GM19035 (cell line): ENCODE data around the gene CTNNA2.

Experiments
- ATAC-seq: cut with Tn5 transposase; IDR thresholded peaks from one replicate; pipeline ENCODE4 v1.9.1; 2021; ENCODE audit not compliant: unreplicated experiment

The CTNNA2 gene

DNA sequence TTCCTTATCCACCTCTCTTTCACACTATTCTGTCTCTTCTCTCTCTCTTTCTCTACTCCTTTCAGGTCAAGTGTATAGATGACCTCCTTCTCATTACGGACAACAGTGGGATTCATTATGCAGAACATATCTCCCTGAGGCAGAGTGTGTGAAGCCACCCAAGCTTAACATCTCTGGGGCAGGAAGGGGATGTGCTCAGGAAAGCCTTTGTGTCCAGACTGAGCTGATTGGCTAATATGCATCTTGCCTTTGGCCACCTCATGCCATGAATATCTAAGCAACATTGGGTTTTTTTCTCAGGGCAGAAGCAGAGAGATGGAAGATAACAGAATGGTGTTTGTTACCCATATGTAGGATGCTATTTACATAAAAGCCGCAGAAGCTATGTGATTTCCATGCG is 1003.1 kb downstream of the CTNNA2 start:
- no peak for ATAC-seq

DNA sequence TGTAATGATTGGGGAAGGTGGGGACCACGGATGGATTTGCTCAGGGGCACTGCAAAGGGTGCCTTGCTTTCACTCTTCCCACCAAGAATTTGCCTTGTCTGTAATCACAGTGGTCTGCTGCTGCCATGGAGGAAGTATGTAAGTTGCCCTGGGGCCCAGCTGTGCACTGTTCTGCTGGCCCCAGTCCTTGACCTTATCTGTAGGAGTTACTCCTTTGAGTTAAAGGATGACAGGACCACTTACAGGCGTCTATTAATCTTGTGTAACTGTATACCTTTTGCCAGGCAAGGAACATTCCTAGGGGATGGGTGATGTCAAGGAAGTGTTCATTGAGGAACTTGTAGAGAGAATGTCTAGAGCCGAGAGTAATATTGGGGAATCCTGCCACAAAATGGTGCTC is 1004.5 kb downstream of the CTNNA2 start:
- ATAC-seq: no peak

DNA sequence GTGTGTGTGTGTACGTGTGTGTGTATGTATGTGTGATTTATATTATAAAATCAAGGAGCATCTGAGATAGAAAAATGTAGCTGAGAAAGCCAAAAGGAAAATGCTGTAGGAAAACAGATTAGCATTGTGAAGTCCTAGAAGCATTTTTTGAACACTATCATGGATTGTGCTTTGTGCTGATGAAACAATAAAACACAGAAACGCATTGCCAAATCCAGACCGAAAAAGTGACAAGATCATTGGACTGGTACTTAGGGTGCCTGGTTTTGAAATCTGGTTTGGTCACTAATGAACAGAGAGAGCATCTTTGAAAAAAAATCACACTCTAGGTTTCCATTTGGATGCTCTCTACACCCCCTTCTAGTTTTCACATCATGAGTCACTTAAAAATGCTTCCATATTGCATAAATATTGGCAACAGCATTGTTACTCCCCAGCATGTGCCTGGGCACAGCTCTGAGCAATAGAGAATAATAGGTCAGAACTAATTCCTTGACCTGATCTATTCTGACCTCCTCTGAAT is 1006.3 kb downstream of the CTNNA2 start:
- ATAC-seq: no peak

DNA sequence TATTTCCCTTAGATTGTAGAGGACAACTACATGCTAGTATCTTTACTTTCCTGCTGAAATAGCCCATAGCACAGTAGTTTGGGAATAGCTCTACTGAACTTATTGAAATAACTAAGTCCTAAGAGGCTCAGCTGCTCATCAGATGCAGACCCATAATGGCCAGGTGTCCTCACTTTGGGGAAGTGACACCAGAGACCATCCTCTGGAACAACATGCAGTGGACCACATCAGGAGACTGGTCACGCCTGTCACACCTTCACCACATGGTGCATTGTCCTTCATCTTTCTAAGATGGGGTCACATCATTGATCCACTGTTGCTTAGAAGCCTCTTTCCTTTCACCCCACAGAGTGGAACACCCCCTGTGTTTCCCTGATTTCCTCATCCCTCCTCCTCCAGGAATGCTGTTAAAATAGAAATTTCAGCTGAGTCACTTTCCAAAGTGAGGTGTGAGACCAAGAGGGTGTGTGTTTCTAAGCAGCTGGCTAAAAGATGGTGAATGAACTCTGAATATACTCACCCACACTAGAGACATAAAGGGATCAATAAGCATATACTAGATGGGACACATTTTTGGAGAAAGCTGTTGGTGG is 1006.9 kb downstream of the CTNNA2 start:
- ATAC-seq: no peak

DNA sequence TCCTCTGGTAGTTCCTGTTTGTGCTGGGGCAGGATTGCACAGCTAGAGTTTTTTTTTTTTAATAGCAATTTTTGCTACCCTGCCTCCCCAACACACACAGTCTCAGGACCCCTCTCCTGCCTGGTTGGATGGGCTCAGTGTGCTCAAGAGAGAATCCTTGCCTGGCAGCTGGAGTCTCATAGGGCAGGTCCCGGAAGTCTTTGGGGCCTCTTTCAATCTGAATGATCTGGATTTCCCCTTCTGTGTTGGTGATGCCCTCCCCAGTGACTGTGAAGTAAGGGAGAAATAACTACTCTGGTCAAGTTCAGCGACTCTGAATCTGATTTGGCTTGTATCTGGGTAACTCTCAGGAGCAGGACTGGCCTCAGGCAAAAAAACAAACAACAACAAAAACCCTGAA is 1012.3 kb downstream of the CTNNA2 start:
- ATAC-seq: peak; percentile 66

DNA sequence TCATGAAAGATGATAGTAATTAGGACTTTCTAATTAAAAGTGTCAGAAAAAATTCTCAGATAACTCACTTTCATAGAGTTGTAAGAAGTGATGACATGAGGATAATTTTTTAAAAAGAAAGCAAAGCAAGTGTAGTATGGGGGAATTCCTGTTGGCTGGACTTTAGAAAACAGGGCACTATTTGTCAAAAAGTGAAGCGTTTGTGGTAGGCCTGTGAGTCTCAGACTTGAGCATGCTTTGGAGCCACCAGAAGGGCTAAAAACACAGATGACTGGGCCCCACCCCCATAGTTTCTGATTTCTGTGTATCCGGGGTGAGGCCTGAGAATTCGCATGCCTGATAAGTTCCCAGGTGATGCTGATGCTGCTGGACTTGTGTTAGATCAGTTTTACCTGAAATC is 1014.3 kb downstream of the CTNNA2 start:
- ATAC-seq: no peak

DNA sequence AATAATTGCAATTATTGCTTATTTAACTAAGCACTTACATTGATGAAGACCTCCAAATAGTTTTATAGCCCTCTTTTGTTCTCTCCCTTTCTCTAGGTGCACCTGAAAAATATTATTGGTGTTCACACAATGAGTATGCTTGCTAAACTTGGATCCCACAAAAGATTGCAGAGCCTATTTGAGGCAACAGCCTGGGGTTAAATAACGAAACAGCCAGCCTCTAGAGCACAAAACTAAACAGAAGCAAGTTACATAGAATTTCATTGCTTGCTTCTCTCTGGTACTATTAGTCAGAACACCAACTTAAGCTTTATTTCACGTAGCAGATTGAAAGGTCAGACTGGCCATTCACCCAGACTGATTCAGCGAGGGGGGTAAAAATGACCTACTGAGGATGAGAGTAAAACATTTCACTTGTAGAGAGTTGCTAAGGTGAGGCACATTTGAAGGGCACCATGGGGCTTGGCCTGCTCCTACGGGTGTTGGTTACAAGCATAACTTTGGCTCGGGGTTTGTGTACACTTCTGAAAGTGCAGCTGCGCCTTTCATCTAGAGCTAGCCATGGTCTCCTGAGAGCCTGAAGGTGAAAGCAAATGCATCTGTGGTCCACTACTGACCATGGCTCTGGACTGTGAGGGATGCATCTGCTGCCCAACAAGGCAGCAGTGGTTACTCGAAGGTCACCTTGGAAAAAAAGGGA is 1016.8 kb downstream of the CTNNA2 start:
- no peak for ATAC-seq

DNA sequence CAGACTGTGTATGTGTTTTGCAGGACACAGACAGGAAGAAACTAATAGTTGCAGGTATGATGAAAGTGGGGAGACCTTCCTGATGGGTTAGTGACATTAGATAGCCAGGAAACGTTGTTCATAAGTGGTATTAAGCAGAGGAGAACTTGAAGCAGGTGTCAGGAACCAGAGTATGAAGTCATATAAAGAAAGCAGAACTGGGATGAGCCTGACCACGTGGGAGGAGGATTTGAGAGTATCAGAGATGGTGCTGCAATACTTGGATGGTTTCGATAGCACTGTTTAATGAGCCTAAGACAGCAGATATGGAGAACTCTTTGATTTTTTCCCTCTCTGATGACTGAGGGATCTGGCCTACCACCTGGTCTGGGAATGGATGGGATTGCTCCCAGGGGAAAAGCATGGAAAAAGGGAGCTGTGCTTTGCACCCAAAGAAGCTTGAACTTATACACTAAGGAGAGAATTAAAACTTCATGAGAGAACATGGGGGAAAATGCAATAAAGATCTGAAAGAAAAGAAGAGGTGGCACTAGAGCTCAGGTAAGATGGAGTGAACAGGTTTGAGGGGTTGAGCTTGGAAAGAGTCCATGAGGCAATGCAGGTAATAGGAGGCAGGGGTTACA is 1017.7 kb downstream of the CTNNA2 start:
- peak; percentile 64 for ATAC-seq

DNA sequence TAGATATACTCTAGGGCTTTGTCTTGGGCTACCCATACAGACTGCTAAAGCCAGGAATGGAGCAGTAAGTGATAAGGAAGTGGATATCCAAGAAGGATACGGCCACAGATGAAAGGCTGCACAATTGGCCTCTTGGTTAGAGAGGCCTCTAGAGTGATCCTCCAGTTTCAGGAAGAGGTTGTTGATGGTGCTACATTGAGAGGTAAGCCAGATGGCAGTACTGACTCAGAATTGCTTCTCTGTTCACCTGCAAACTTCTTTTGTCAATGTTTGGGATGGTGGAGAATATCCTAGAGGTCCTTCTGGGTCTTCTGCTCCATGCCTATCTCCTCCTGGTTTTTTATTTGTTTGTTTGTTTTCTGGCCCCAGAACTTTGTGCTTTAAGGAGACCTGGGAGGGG is 1018.5 kb downstream of the CTNNA2 start:
- ATAC-seq: no peak

DNA sequence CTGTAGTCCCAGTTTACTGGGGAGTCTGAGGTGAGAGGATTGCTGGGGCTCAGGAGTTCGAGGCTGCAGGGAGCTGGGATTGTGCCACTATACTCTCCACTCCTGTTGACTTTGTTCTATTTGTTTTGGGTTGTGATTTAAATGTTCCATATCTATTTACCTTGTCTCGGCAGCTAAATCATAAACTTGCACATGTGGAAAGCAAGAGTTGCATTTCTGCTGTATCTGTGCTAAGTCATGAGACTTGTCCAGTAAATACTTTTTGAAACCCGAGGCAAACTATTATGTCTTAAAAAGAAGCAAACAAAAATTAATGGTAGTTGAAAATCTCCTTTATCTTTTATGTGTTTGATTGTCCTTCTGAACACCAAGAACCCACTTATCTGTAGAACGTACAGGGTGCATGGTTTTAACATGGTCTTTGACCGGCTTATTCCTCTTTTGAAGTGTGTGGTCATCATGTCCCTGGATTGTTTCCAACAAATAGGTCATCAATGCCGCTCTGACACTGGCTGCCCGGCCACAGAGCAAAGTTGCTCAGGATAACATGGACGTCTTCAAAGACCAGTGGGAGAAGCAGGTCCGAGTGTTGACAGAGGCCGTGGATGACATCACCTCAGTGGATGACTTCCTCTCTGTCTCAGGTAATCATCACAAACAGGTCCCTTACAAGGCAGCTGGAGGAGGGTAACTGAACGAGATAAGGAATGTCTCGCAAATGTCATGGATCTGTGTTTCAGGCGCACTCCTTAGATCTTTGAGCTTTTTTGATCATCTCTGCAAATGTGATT is 1032.8 kb downstream of the CTNNA2 start:
- no peak for ATAC-seq

DNA sequence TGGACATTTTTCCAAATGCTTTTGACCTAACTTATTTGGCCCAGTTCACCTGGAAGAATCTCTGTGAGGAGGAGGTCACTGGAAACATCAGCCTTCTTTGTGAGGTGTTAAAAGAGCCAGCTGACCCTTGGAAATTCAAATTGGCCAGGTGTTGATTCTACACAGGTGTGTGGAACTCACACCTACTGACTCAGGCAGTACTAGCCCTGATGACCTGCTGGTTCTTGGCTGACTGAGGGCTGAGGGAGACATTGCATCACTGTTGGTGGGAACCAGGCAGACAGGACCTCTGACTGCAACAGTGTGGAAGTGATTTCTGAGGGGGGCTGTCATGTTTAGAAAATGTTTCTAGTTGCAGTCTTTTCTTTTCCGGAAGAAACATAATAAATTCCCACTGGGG is 1033.9 kb downstream of the CTNNA2 start:
- ATAC-seq: no peak

DNA sequence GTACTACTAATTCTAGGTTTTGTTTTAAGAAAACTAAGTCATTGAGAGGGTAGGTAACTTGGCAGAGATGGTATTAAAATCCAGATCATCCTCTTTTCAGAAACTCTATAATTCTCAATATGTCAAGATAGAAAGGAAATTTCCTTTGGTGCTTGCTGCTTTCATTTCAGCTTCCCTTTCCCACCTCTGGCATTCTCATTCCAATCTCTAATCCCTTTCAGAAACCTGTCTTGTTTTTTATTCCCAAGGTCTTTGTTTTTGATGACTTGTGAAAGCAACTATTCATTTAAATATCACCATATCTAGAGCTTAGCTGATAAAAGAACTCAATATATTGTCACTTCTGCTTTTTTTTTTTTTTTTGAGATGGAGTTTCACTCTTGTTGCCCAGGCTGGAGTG is 1034.5 kb downstream of the CTNNA2 start:
- no peak for ATAC-seq

DNA sequence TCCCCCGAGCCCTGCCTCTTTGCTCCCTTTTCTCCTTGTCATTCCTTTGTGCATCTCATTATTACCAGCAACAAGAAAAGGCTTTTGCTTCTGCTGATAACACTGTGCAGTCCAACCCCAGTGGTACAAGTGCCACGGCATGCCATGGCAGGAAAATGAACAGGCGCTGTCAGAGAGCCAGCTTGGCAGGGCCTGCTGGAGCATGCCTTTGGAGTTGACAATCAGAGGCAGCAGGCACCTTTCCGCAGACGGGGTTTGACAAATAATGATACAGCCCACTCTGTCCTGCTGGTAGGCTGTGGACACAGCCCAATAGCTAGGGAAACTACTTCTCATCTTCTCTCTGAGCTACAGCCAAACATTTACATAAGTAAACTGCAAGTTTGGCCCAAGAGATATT is 1035.6 kb downstream of the CTNNA2 start:
- no peak for ATAC-seq

DNA sequence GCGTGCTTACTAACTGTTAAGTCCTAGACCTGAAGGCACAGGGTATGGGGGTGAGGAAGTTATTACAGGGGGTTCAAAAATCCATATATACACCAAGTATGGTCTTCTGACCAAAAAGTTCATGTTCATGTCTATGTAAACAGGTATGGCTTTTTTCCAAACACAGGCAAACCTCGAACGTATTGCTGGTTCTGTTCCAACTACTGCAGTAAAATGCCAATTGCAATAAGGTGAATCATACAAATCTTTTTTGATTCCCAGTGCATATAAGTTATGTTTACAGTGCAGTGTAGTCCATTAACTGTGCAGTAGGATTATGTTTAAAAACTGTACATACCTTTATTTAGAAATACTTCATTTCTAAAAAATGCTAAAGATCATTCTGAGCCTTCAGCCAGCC is 1037.0 kb downstream of the CTNNA2 start:
- ATAC-seq: no peak

DNA sequence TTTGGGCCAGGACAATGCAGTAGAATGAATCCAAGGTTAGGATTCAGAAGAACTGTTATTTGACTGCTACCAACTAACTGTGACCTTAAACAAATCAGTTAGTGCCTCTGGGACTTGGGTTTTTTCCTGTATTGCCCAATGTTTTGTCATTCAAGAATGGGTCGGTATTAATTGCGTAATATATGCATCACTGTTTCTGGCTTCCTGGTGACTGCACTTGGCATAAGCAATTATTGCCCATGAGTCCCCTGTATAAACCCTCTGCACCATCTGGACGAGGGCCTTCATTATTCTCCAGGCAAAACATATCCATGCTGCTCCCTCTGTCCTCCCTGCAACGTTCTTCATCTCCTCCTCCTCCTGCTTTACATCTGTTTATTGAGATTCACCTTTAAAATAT is 1047.5 kb downstream of the CTNNA2 start:
- ATAC-seq: no peak

DNA sequence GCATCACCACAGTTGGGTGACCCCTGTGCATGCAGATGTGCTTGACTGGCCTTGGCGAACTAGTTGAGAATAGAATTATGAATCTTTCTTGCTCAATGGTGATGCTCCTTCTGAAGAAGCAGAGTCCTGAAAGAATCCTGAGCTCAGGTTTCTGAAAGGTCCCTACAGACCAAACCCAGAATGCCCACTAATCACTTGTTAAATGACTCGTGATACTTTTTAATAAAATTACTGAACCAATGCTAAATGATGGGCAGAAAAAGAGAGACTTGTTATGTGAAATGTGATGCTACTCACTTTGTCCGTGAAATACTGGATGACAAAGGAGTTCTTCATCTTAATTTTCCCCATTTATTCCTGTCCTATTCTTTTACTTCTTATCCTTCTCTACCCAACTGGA is 1055.2 kb downstream of the CTNNA2 start:
- no peak for ATAC-seq

DNA sequence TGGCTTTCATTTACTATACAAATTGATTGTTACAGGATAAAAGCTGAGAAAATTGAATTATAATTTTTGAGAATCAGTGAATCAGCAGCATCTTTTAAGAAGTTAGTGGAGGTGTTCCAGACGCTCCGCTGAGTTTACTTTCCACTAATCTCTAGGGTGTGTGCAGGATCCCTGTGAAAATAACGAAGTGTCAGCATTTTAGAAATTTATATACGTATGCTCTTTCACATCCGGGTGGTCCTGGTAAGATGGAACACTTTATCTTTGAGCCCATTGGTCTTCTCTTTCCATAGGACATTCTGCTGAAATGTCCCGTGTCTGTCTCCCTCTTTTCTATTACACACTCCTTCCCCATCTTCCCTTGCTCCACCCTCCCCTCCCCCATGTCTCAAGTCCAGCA is 1060.3 kb downstream of the CTNNA2 start:
- no peak for ATAC-seq

DNA sequence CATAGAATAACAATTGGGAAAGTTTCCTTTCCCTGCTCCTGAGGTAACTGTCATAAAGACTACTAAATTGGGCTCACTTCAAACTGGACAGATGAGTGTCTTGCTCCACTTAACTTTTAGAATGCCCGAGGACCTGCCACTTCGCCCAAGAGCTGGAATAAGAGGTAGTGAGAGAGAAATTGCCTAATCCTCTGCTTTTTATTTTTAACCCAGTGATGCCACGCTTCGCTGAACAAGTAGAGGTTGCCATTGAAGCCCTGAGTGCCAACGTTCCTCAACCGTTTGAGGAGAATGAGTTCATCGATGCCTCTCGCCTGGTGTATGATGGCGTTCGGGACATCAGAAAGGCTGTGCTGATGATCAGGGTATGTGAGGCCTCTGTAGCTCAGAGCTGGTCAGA is 1061.1 kb downstream of the CTNNA2 start:
- no peak for ATAC-seq

DNA sequence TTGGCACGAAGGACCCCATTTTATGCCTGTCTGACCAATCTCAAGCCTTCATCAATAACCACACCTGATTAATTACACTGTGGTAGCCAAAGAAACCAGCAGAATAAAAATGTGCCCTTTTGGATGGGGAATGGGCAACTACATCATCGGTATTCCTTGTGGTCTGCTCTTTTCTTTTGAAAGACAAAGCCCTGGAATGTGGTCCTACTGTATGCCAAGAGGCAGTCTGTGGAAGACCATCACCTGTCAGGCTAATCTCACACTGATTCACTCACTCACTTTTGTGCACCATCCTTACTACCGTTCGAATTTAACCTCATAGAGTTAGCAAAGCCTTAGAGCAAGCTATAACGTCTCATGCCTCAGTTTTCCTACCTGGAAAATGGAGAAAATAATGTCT is 1066.9 kb downstream of the CTNNA2 start:
- no peak for ATAC-seq

DNA sequence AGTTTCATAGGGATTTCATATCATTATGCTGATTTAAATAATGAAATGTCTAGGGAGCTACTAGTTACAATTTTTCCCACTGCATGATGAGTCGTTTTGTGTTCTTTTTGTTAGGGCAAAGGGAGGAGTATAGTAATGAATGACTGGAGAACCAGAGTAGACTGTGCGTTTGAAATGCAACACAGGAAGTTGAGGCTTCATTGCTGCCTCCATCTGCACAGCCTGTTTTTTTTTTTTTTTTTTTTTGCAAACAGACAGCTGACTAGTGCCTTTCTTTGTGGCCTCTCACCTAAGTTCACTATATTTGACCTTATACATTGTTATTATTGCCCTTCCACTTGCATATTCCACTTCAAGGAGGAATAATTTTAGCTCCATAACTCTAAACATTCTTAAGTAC is 1078.4 kb downstream of the CTNNA2 start:
- ATAC-seq: no peak

DNA sequence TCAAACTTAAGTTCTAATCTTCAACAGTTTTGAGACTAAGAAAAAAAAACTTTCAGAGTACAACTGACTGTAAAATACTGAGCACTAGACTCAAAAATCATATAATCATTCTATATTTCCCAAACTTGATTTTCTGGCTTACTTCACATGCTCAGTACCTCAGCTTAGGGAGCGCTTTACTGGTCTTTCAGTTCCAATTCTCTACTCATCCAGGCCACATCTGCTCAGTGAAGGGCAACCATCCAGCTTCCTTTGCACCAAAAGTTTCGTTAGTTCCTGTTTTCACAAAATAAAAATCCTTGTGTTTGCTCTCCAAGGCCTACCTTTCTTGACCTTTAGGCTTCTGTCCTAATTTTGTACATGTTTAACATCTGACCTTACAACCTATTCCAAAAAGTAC is 1079.3 kb downstream of the CTNNA2 start:
- ATAC-seq: no peak

DNA sequence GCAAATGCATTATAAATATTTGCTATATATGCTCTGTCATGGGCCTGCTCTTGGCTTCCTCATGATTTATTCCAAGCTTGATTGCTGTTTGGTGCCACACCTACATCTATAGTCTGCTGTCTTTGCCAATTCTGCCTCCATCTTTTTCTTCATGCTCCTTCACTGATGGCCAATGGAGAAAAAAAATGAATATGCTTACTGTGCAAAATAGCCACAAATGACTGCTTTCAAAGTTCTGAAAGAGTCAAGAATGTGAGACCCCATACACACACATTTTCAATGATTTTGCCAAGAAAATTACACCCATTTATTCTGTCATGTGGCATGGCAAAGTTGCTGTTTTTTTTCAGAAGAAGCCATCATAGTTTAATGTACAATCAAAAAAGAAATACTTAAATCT is 1097.3 kb downstream of the CTNNA2 start:
- no peak for ATAC-seq
